GM19463 (cell line): ENCODE data around the gene KMT2A.
"Not testable (repeated sequence)": the region's sequence is repeated elsewhere in the genome, so short reads cannot be mapped to it uniquely, and the experiment has no call there.

Experiments
- ATAC-seq: cut with Tn5 transposase; IDR thresholded peaks from one replicate; pipeline ENCODE4 v1.9.1; 2021; ENCODE audit warnings: mild to moderate bottlenecking, moderate library complexity; ENCODE audit not compliant: unreplicated experiment

Gene KMT2A

DNA sequence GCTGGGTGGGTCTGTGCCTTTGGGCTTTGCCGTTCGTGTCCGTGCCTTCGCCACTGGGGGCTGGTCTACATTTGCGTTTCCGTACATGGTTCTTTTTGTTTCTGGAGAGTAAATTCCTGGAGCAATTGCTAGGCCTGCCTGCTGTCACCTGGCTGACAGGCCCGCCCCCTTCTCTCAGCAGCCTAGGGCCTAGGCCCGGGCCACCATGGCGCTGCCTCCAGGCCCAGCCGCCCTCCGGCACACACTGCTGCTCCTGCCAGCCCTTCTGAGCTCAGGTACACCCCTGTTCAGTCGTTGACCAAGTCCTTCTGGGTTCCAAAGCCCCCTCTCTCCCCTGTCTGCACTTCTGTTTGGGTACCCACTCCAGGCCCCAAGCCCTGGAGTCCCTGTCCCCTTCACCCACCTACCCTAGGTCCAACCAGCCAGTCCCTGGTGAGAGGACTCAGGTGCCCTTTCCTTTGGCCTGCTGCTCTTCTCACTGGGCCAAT, 95.3 kb downstream of the KMT2A start:
- no peak for ATAC-seq

GRCh38 chr11:118532091-118532490, 95.8 kb downstream of the KMT2A start:
- ATAC-seq = no peak

DNA sequence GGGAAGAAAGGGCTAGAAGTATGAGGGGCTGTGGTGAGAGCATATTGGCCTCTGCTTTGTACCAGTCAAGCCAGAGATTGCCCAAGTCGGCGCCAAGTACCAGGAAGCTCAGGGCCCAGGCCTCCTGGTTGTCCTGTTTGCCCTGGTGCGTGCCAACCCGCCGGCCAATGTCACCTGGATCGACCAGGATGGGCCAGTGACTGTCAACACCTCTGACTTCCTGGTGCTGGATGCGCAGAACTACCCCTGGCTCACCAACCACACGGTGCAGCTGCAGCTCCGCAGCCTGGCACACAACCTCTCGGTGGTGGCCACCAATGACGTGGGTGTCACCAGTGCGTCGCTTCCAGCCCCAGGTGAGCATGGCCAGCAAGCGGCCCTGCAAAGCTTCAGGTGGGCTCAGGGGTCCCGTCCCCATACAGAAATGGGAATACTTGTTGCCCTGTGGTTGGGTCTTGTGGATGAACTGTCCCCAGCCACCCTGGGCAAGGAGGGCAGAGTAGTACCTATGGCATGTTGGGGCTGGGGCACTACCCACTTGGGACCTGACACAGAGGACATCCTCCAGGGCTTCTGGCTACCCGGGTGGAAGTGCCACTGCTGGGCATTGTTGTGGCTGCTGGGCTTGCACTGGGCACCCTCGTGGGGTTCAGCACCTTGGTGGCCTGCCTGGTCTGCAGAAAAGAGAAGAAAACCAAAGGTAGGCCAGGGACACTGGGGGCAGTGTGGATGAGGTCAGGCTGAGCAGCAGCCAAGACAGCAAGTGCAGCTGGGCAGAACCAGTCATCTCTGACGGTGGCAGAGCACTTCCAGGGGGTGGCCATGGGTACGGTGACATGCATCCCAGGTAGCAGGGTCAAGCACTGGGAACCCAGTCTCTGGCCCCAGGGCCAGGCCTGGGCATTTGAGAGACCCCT, 96.8 kb downstream of the KMT2A start:
- no peak for ATAC-seq

DNA sequence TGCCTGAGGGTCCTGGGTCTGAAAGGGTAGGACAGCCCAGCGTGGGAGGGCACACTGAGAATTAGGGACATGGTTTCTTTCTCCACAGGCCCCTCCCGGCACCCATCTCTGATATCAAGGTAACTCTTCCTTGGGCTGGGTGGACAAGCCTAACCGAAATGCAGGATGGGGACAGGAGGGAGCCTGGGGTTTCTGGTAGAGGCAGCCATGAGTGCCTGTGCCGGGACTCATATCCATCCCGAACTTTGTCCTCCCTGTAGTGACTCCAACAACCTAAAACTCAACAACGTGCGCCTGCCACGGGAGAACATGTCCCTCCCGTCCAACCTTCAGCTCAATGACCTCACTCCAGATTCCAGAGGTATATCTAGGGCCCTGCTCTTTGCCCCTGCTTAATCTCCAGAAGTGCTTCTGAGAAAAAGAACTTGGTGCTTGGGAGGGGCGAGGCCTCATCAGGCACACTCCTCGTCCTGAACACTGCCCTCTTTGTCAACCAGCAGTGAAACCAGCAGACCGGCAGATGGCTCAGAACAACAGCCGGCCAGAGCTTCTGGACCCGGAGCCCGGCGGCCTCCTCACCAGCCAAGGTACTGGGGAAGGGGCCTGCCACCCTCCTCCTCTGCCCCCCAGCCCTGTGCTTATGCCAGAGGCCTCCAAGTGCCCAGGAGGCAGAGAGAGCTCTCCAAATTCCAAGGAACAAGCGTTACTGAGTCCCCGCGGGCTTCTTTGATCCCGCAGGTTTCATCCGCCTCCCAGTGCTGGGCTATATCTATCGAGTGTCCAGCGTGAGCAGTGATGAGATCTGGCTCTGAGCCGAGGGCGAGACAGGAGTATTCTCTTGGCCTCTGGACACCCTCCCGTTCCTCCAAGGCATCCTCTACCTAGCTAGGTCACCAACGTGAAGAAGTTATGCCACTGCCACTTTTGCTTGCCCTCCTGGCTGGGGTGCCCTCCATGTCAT, 97.8 kb downstream of the KMT2A start:
- ATAC-seq = no peak

GRCh38 chr11:118535261-118535660, 99.0 kb downstream of the KMT2A start:
- no peak for ATAC-seq

DNA sequence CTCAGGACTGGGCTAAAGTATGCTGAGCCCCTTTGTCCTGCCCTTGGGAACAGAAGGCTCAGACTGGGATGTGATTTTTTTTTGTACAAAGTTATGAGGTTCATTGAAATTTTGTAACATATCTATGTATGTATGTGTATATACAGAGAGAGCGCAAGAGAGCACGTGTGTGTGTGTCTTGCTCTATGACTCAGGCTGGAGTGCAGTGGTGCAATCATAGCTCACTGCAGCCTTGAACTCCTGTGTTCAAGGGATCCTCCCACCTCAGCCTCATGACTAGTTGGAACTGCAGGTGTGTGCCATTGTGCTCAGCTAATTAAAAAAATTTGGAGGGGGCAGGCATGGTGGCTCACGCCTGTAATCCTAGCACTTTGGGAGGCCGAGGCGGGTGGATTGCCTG, 100.4 kb downstream of the KMT2A start:
- ATAC-seq = no peak

DNA sequence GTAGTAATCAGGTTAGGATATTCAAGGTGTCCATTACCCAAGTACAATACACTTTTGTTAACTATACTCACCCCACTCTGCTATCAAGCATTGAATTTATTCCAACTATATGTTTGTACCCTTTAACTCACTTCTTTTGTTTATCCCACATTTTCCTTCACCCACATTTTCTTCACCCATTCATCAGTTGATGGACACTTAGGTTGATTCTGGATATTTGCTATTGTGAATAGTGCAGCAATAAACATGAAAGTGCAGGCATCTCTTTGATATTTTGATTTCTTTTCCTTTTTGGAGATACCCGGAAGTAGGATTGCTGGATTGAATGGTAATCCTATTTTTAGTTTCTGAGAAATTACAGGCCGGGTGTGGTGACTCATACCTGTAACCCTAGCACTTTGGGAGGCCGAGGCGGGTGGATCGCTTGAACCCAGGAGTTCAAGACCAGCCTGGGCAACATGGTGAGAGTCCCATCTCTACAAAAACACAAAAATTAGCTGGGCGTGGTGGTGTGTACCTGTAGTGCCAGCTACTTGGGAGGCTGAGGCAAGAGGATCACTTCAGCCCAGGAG, 101.2 kb downstream of the KMT2A start:
- no peak for ATAC-seq

- ATAC-seq = no peak
Observed at GRCh38 chr11:118544010-118544646, 107.8 kb downstream of the KMT2A start.

DNA sequence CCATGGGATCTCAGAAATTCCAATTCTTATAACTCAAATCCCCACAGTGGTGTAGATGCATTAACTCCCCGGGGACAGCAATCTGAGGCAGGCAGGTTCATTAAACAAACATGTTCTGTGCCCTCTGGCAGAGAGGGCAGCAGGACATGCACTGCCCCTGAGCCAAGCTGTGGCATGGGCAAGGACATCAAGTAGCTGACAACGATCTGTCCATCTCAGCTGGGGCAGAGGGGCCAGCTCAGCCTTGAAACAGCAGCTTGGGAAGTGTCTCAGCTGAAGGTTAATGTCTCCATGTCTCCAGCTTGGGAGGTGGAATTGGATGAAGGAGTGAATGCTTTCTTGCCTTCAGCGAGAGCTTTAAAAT, 108.3 kb downstream of the KMT2A start:
- ATAC-seq = no peak

GRCh38 chr11:118545533-118545932, 109.2 kb downstream of the KMT2A start:
- no peak for ATAC-seq

GRCh38 chr11:118547132-118547531, 110.8 kb downstream of the KMT2A start:
- ATAC-seq = no peak

GRCh38 chr11:118552341-118552740, 116.0 kb downstream of the KMT2A start:
- no peak for ATAC-seq

- ATAC-seq = no peak
Observed at GRCh38 chr11:118560806-118561205, 124.5 kb downstream of the KMT2A start.

GRCh38 chr11:118565051-118565450, 128.8 kb downstream of the KMT2A start:
- no peak for ATAC-seq

DNA sequence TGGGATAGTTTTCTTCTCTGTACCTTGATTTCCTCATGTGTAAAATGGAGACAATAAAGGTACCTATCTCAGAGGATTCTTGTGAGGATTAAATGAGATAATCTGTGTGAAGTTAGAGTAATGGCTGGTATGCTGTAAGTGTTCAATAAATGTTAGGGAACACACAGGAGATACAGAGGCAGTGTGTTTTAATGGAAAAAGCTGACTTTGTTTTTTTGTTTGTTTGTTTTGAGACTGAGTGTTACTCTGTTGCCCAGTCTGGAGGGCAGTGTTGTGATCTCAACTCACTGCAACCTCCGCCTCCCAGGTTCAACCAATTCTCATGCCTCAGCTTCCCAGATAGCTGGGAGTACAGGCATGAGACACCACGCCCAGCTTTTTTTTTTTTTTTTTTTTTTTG, 133.4 kb downstream of the KMT2A start:
- ATAC-seq = no peak

DNA sequence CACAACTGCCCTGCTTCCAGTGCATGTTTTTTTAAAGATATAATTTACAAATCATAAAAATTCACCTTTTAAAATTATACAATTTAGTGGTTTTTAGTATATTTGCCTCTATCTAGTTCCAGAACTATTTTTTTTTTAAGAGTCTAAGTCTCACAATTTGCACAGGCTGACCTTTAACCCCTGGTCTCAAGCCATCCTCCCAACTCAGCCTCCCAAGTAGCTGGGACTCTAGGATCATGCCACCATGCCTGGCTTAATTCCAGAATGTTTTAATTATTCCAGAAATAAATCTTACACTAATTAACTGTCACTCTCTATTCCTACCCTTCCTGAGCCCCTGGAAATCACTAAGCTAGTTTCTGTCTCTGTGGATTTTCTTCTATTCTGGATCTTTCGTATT, 134.5 kb downstream of the KMT2A start:
- no peak for ATAC-seq

DNA sequence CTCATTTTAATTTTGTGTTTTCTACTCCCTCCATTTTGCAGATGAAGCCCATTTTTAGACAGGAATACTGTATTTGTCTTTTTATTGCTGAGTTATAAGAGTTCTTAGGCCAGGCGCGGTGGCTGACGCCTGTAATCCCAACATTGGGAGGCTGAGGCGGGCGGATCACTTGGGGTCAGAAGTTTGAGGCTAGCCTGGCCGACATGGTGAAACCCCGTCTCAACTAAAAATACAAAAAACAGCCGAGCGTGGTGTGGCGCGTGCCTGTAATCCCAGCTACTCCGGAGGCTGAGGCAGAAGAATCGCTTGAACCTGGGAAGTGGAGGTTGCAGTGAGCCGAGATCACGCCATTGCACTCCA, 135.4 kb downstream of the KMT2A start:
- ATAC-seq = not testable (repeated sequence)

- ATAC-seq = peak; percentile 66
Observed at GRCh38 chr11:118572061-118572980, 136.0 kb downstream of the KMT2A start, which contains the start of gene ARCN1. Gene ARCN1 (plus strand): TSS chr11:118572409. CDS start chr11:118572548, 139 bp downstream.

DNA sequence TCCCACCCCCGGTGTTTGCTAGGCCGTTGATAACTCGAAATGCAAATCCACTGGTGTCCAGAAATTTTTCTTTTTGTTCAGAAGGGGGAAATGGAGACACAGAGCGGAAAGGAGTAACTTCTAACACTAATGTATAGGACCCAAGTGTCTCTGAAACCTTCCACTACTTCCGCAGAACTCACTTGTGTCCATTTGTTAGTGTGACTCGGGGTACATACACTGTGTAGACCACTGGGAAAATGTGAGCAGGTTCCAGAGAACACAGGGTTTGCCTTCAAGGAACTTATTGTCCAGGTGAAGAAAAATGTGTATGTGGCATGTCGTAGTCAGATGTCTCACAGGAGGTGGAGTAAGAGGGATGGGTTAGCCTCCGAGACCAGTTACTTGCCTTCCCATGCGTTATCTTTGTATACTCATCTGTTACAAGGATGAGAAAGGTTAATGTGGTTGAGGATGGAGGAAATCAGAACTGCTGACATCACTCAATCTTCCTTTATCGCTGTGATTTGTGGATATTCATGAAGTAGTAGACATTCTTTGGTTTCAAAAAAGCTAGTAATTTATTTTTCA, 136.8 kb downstream of the KMT2A start:
- ATAC-seq = peak; percentile 21
